Measurements from ENCODE around the gene RIOK1. TPM values are rescaled to one million over a fixed set of nuclear protein-coding genes. Genes with fewer than 3 reads are reported as not detected.

RIOK1 gene
- total and polyA plus RNA-seq, 2 experiments from 2014 or later: 15.5 to 19.6 TPM

GRCh38 chr6:7411328-7411727 is 21.7 kb downstream of the RIOK1 start:
- Histone ChIP-seq H3K9me2 (replicated peaks; ENCODE audit: insufficient read depth) (no peaks in the 10 kb centered on the region), H3K4me2 (no peak overlapping the region), H3K4me3 (no peak overlapping the region), H3K27ac (no peak overlapping the region), H3K4me1 (ENCODE audit: insufficient read depth) (peaks cover 14% of the 10 kb centered on the region), H3K27me3 (no peaks in the 10 kb centered on the region), H3K79me2 (no peaks in the 10 kb centered on the region), H3K9me3 (ENCODE audit: low read depth) (no peaks in the 10 kb centered on the region), H2AFZ (no peak overlapping the region), H3K36me3 (replicated peaks; ENCODE audit: insufficient read depth, low read depth) (no peaks in the 10 kb centered on the region), H4K20me1 (ENCODE audit: insufficient read depth, poor library complexity, severe bottlenecking) (no peaks in the 10 kb centered on the region)
- DNase-seq (ENCODE audit: low spot score): no peak
- TF ChIP-seq EZH2 (IDR thresholded peaks at IDR 0.05; ENCODE audit: borderline replicate concordance): no peak
- no peak for TF ChIP-seq EZH2phosphoT487 (IDR thresholded peaks at IDR 0.05; ENCODE audit: low read depth, severe bottlenecking, unreplicated experiment)
- TF ChIP-seq CTCF (IDR thresholded peaks at IDR 0.05; ENCODE audit: poor library complexity): no peak
- WGBS (ENCODE audit: low lambda C conversion rate, missing lambda C conversion rate): 89% methylated on average over 2 of the region's 2 CpGs

GRCh38 chr6:7413151-7413823 is 23.7 kb downstream of the RIOK1 start:
- H3K9me3 ChIP-seq (ENCODE audit: low read depth): no peaks in the 10 kb centered on the region
- 47% methylated on average over 2 of the region's 2 CpGs for WGBS (ENCODE audit: low lambda C conversion rate, missing lambda C conversion rate)
- H3K36me3 ChIP-seq (replicated peaks; ENCODE audit: insufficient read depth, low read depth): no peaks in the 10 kb centered on the region

GRCh38 chr6:7414811-7415210 is 25.2 kb downstream of the RIOK1 start:
- H3K9me3 ChIP-seq (ENCODE audit: low read depth): no peaks in the 10 kb centered on the region
- H3K27me3 ChIP-seq: no peaks in the 10 kb centered on the region
- no peaks in the 10 kb centered on the region for H3K9me2 ChIP-seq (replicated peaks; ENCODE audit: insufficient read depth)
- peak overlapping the region; percentile 16 for H3K4me2 ChIP-seq
- H3K27ac ChIP-seq: peak overlapping the region; percentile 71
- H3K4me1 ChIP-seq (ENCODE audit: insufficient read depth): peaks cover 34% of the 10 kb centered on the region
- no peak overlapping the region for H3K4me3 ChIP-seq
- H3K36me3 ChIP-seq (replicated peaks; ENCODE audit: insufficient read depth, low read depth): no peaks in the 10 kb centered on the region
- WGBS (ENCODE audit: low lambda C conversion rate, missing lambda C conversion rate): 41% methylated on average over 7 of the region's 7 CpGs
- no peak overlapping the region for H2AFZ ChIP-seq
- TF ChIP-seq EZH2phosphoT487 (IDR thresholded peaks at IDR 0.05; ENCODE audit: low read depth, severe bottlenecking, unreplicated experiment) (no peak), EZH2 (IDR thresholded peaks at IDR 0.05; ENCODE audit: borderline replicate concordance) (no peak), CTCF (IDR thresholded peaks at IDR 0.05; ENCODE audit: poor library complexity) (no peak)
- peak; percentile 68 for DNase-seq (ENCODE audit: low spot score)
- no peaks in the 10 kb centered on the region for H4K20me1 ChIP-seq (ENCODE audit: insufficient read depth, poor library complexity, severe bottlenecking)
- H3K79me2 ChIP-seq: no peaks in the 10 kb centered on the region

More at GRCh38 chr6:7413151-7413823, 23.7 kb downstream of the RIOK1 start:
- peak; percentile 34 for DNase-seq (ENCODE audit: low spot score)
- Histone ChIP-seq H2AFZ (no peak overlapping the region), H3K79me2 (no peaks in the 10 kb centered on the region), H4K20me1 (ENCODE audit: insufficient read depth, poor library complexity, severe bottlenecking) (no peaks in the 10 kb centered on the region), H3K27me3 (no peaks in the 10 kb centered on the region), H3K27ac (peak overlapping the region; percentile 71), H3K4me3 (no peak overlapping the region), H3K9me2 (replicated peaks; ENCODE audit: insufficient read depth) (no peaks in the 10 kb centered on the region), H3K4me1 (ENCODE audit: insufficient read depth) (peaks cover 19% of the 10 kb centered on the region), H3K4me2 (peak overlapping the region; percentile 16)
- no peak for TF ChIP-seq CTCF (IDR thresholded peaks at IDR 0.05; ENCODE audit: poor library complexity)
- TF ChIP-seq EZH2phosphoT487 (IDR thresholded peaks at IDR 0.05; ENCODE audit: low read depth, severe bottlenecking, unreplicated experiment): no peak
- TF ChIP-seq EZH2 (IDR thresholded peaks at IDR 0.05; ENCODE audit: borderline replicate concordance): no peak

All from hepatocyte (in vitro differentiated cells).